Lung (tissue), 12 donors: Measurements from ENCODE around the gene ASB4. TPM values are rescaled to one million over a fixed set of nuclear protein-coding genes. Genes with fewer than 3 reads are reported as not detected.

Experiments
- ATAC-seq: fragments of 200-7000 bp; cut with Tn5 transposase; one replicate; pipeline ENCODE4 v1.9.1; 2020; ENCODE audit warnings: moderate number of reproducible peaks; ENCODE audit not compliant: insufficient read depth, low FRiP score
- DNase-seq, 3 donors: peaks; one replicate each; pipeline ENCODE4 v3.0.0-alpha.2; 2013 to 2017
- H3K27ac ChIP-seq, 2 donors: one replicate each; pipeline ENCODE4 v1.5.1; 2013; ENCODE audit warnings: mild to moderate bottlenecking in 2 of 2, moderate library complexity in 2 of 2, control low read depth in 1 of 2, inconsistent platforms in 1 of 2, low read depth in 1 of 2, low read length in 1 of 2
- H3K27me3 ChIP-seq, 3 donors: one replicate each; pipeline ENCODE4 v1.5.1; 2013; ENCODE audit warnings: low read length in 2 of 3; ENCODE audit not compliant: control insufficient read depth in 3 of 3, insufficient read depth in 3 of 3
- H3K36me3 ChIP-seq, 4 donors: one replicate each; pipeline ENCODE4 v1.5.1; 2013; ENCODE audit warnings: low read length in 4 of 4, mild to moderate bottlenecking in 1 of 4, moderate library complexity in 1 of 4; ENCODE audit not compliant: control insufficient read depth in 4 of 4, insufficient read depth in 4 of 4
- H3K4me1 ChIP-seq, 5 donors: one replicate each; pipeline ENCODE4 v1.5.1; 2013; ENCODE audit warnings: low read length in 5 of 5, mild to moderate bottlenecking in 2 of 5, moderate library complexity in 1 of 5; ENCODE audit not compliant: control insufficient read depth in 5 of 5, insufficient read depth in 5 of 5
- H3K4me3 ChIP-seq: one replicate; pipeline ENCODE4 v1.5.1; 2013; ENCODE audit warnings: mild to moderate bottlenecking, control low read depth, moderate library complexity
- H3K9ac ChIP-seq, 2 donors: one replicate each; pipeline ENCODE4 v1.5.1; 2013; ENCODE audit warnings: low read length in 2 of 2, control low read depth in 1 of 2; ENCODE audit not compliant: insufficient read depth in 1 of 2
- H3K9me3 ChIP-seq, 4 donors: one replicate each; pipeline ENCODE4 v1.5.1; 2013; ENCODE audit warnings: low read length in 3 of 4, mild to moderate bottlenecking in 1 of 4, moderate library complexity in 1 of 4; ENCODE audit not compliant: control insufficient read depth in 4 of 4, insufficient read depth in 3 of 4
- CTCF ChIP-seq: IDR thresholded peaks from 2 replicates; pipeline ENCODE4 v1.5.1; 2012; ENCODE audit warnings: mild to moderate bottlenecking; ENCODE audit errors: control extremely low read depth, extremely low read depth
- WGBS, 2 donors: extraction: QIAGEN DNeasy Blood & Tissue Kit; methylation state at CpG; one replicate each; pipeline ENCODE4 v1.1.7; 2013; 5-methylcytosine and 5-hydroxymethylcytosine counted together
- polyA plus RNA-seq, 2 donors: library from polyadenylated mRNA; stranded (reverse); fragments of 200-250 nt; gene quantifications; one replicate each; pipeline ENCODE4 v1.2.1, GENCODE V29; 2013
- total RNA-seq, 2 donors: library from RNA; depleted of rRNA in 1 of 2; stranded (reverse); fragments of >200 nt in 1 of 2; gene quantifications; one replicate each; pipeline ENCODE4 v1.2.1, GENCODE V29; 2014 to 2021
- donor health status: control.
- donor health status: control.
- donor health status: Bipolar disorder and iron deficiency.
- donor health status: healthy.
- donor health status: DM: yes; HTN: yes; CAD: no.

The ASB4 gene
- total and polyA plus RNA-seq, 4 donors: 0.05 to 3.3 (median 0.60) TPM

GRCh38 chr7:95553939-95554338 lies 68.2 kb downstream of the ASB4 start:
- Histone ChIP-seq H3K4me3 (no peak overlapping the region), H3K36me3 (no peaks in the 10 kb centered on the region), H3K27me3 (no peaks in the 10 kb centered on the region), H3K9ac (no peak overlapping the region), H3K4me1 (peaks cover 3 to 14% (median 11%) of the 10 kb centered on the region in 5 donors), H3K27ac (no peak overlapping the region), H3K9me3 (no peaks in the 10 kb centered on the region)
- ATAC-seq (no peak), DNase-seq (peak in 1 of 3 donors; percentile 26)
- TF ChIP-seq CTCF: no peak
- WGBS, 2 donors: 71 to 79% methylated on average over 2 of the region's 2 CpGs

GRCh38 chr7:95556777-95557176 lies 71.0 kb downstream of the ASB4 start:
- Histone ChIP-seq H3K27ac (no peak overlapping the region), H3K9me3 (no peaks in the 10 kb centered on the region), H3K4me1 (no peaks in the 10 kb centered on the region), H3K36me3 (no peaks in the 10 kb centered on the region), H3K27me3 (no peaks in the 10 kb centered on the region), H3K4me3 (no peak overlapping the region), H3K9ac (no peak overlapping the region)
- no peak for DNase-seq
- ATAC-seq: no peak
- TF ChIP-seq CTCF: no peak
- 88 to 92% methylated on average over 2 of the region's 2 CpGs for WGBS, 2 donors

GRCh38 chr7:95558864-95559263 lies 73.1 kb downstream of the ASB4 start:
- TF ChIP-seq CTCF: no peak
- ATAC-seq: no peak
- no peaks in the 10 kb centered on the region for H3K27me3 ChIP-seq
- 83 to 87% methylated on average over 3 of the region's 3 CpGs for WGBS, 2 donors
- no peak overlapping the region for H3K27ac ChIP-seq
- no peak for DNase-seq
- H3K4me3 ChIP-seq: no peak overlapping the region
- H3K36me3 ChIP-seq: no peaks in the 10 kb centered on the region
- H3K4me1 ChIP-seq: no peaks in the 10 kb centered on the region
- no peak overlapping the region for H3K9ac ChIP-seq
- H3K9me3 ChIP-seq: no peaks in the 10 kb centered on the region

GRCh38 chr7:95560674-95561073 lies 74.9 kb downstream of the ASB4 start:
- ATAC-seq (no peak), DNase-seq (no peak)
- TF ChIP-seq CTCF: no peak
- Histone ChIP-seq H3K9ac (no peak overlapping the region), H3K9me3 (no peaks in the 10 kb centered on the region), H3K4me1 (no peaks in the 10 kb centered on the region), H3K27ac (no peak overlapping the region), H3K4me3 (no peak overlapping the region), H3K36me3 (no peaks in the 10 kb centered on the region), H3K27me3 (no peaks in the 10 kb centered on the region)
- WGBS, 2 donors: 85 to 92% methylated on average over 2 of the region's 2 CpGs
